DND-41 (cell line): ENCODE results near the gene ALDH5A1.

Source experiments
- CTCF ChIP-seq: IDR thresholded peaks from 2 replicates; pipeline ENCODE4 v1.5.1; 2012; ENCODE audit warnings: borderline replicate concordance, low read length, moderate library complexity, mild to moderate bottlenecking; ENCODE audit not compliant: poor library complexity, severe bottlenecking; ENCODE audit errors: extremely low read depth
- EZH2 ChIP-seq: IDR thresholded peaks from 3 replicates; pipeline ENCODE4 v1.6.1; 2012; ENCODE audit warnings: borderline replicate concordance, low read depth, mild to moderate bottlenecking, moderate library complexity, low read length, inconsistent platforms; ENCODE audit not compliant: severe bottlenecking

- TF ChIP-seq CTCF (peak; percentile 93), EZH2 (no peak)
These were observed 89.0 kb downstream of the ALDH5A1 start for GRCh38 chr6:24583463-24584381.
